Nephron progenitor cell (in vitro differentiated cells): ENCODE measurements around the gene SOCS7.

Experiments used
- DNase-seq: peaks from one replicate; pipeline ENCODE4 v3.0.0; 2021
- H3K27ac Mint-ChIP-seq: 2 replicates; pipeline ENCODE4 v1.8.0; 2021; ENCODE audit warnings: mild to moderate bottlenecking, moderate library complexity, mixed read lengths
- H3K27me3 Mint-ChIP-seq: 2 replicates; pipeline ENCODE4 v1.8.0; 2021; ENCODE audit warnings: mild to moderate bottlenecking, low read depth, mixed read lengths; ENCODE audit not compliant: poor library complexity
- H3K36me3 Mint-ChIP-seq: 2 replicates; pipeline ENCODE4 v1.8.0; 2021; ENCODE audit warnings: low read depth, mixed read lengths
- H3K4me1 Mint-ChIP-seq: 2 replicates; pipeline ENCODE4 v1.8.0; 2021; ENCODE audit warnings: mixed read lengths
- H3K4me3 Mint-ChIP-seq: 2 replicates; pipeline ENCODE4 v1.8.0; 2021; ENCODE audit warnings: mild to moderate bottlenecking, moderate library complexity, mixed read lengths
- H3K9me3 Mint-ChIP-seq: 2 replicates; pipeline ENCODE4 v1.8.0; 2021; ENCODE audit warnings: mild to moderate bottlenecking, moderate library complexity, mixed read lengths
- CTCF ChIP-seq: fragments of 200-600 bp; sonication (generic); IDR thresholded peaks from 2 replicates; pipeline ENCODE4 v1.5.0; 2021; ENCODE audit warnings: antibody characterized with exemption

The SOCS7 gene

GRCh38 chr17:38333635-38334295 is 17.9 kb upstream of the SOCS7 start:
- H3K36me3 Mint-ChIP-seq, result no peaks in the 10 kb centered on the region
- peaks cover 28% of the 10 kb centered on the region for H3K4me1 Mint-ChIP-seq
- no peak overlapping the region for H3K4me3 Mint-ChIP-seq
- no peaks in the 10 kb centered on the region for H3K9me3 Mint-ChIP-seq
- peaks cover 22% of the 10 kb centered on the region for H3K27me3 Mint-ChIP-seq
- H3K27ac Mint-ChIP-seq, result peak overlapping the region; percentile 24
- TF ChIP-seq CTCF, result peak; percentile 65
- DNase-seq, result peak; percentile 81

- no peak for TF ChIP-seq CTCF
- no peak for DNase-seq
These were observed 16.9 kb upstream of the SOCS7 start for GRCh38 chr17:38334480-38335364.

GRCh38 chr17:38336838-38337237 is 14.8 kb upstream of the SOCS7 start:
- no peaks in the 10 kb centered on the region for H3K36me3 Mint-ChIP-seq
- H3K27ac Mint-ChIP-seq, result no peak overlapping the region
- no peak overlapping the region for H3K4me3 Mint-ChIP-seq
- DNase-seq, result no peak
- H3K4me1 Mint-ChIP-seq, result peaks cover 7% of the 10 kb centered on the region
- H3K9me3 Mint-ChIP-seq, result no peaks in the 10 kb centered on the region
- peaks cover 21% of the 10 kb centered on the region for H3K27me3 Mint-ChIP-seq
- no peak for TF ChIP-seq CTCF

More at GRCh38 chr17:38334480-38335364, 16.9 kb upstream of the SOCS7 start:
- Mint-ChIP-seq H3K4me1 (peaks cover 20% of the 10 kb centered on the region), H3K4me3 (no peak overlapping the region), H3K9me3 (no peaks in the 10 kb centered on the region), H3K36me3 (no peaks in the 10 kb centered on the region), H3K27ac (no peak overlapping the region), H3K27me3 (peaks cover 20% of the 10 kb centered on the region)

GRCh38 chr17:38338053-38338452 is 13.6 kb upstream of the SOCS7 start:
- no peaks in the 10 kb centered on the region for H3K36me3 Mint-ChIP-seq
- peaks cover 9% of the 10 kb centered on the region for H3K4me1 Mint-ChIP-seq
- H3K27me3 Mint-ChIP-seq, result peaks cover 19% of the 10 kb centered on the region
- H3K4me3 Mint-ChIP-seq, result no peak overlapping the region
- no peak for TF ChIP-seq CTCF
- no peak for DNase-seq
- H3K27ac Mint-ChIP-seq, result no peak overlapping the region
- no peaks in the 10 kb centered on the region for H3K9me3 Mint-ChIP-seq

GRCh38 chr17:38338535-38338934 is 13.1 kb upstream of the SOCS7 start:
- no peak overlapping the region for H3K27ac Mint-ChIP-seq
- DNase-seq, result no peak
- H3K9me3 Mint-ChIP-seq, result no peaks in the 10 kb centered on the region
- no peaks in the 10 kb centered on the region for H3K36me3 Mint-ChIP-seq
- peaks cover 6% of the 10 kb centered on the region for H3K4me1 Mint-ChIP-seq
- TF ChIP-seq CTCF, result no peak
- no peak overlapping the region for H3K4me3 Mint-ChIP-seq
- H3K27me3 Mint-ChIP-seq, result peaks cover 15% of the 10 kb centered on the region
